Right renal cortex interstitium (tissue), 3 donors: ENCODE measurements around the gene SRP72. TPM values are rescaled to one million over a fixed set of nuclear protein-coding genes. Genes with fewer than 3 reads are reported as not detected.
"Not testable (repeated sequence)": the region's sequence is repeated elsewhere in the genome, so short reads cannot be mapped to it uniquely, and the experiment has no call there.

ENCODE experiments used
- DNase-seq, 3 donors: peaks; one replicate each; pipeline ENCODE4 v3.0.0-alpha.2; 2013; ENCODE audit warnings: low read depth in 3 of 3, low spot score in 2 of 3
- polyA plus RNA-seq, 3 donors: library from polyadenylated mRNA; unstranded; fragments of 120-200 nt; gene quantifications; one replicate each; pipeline ENCODE4 v1.2.1, GENCODE V29; 2013; ENCODE audit not compliant: insufficient read length in 3 of 3

Gene SRP72, protein sequence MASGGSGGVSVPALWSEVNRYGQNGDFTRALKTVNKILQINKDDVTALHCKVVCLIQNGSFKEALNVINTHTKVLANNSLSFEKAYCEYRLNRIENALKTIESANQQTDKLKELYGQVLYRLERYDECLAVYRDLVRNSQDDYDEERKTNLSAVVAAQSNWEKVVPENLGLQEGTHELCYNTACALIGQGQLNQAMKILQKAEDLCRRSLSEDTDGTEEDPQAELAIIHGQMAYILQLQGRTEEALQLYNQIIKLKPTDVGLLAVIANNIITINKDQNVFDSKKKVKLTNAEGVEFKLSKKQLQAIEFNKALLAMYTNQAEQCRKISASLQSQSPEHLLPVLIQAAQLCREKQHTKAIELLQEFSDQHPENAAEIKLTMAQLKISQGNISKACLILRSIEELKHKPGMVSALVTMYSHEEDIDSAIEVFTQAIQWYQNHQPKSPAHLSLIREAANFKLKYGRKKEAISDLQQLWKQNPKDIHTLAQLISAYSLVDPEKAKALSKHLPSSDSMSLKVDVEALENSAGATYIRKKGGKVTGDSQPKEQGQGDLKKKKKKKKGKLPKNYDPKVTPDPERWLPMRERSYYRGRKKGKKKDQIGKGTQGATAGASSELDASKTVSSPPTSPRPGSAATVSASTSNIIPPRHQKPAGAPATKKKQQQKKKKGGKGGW
- 100 to 1,000 TPM; 132 to 144 (median 137) TPM for polyA plus RNA-seq

DNA sequence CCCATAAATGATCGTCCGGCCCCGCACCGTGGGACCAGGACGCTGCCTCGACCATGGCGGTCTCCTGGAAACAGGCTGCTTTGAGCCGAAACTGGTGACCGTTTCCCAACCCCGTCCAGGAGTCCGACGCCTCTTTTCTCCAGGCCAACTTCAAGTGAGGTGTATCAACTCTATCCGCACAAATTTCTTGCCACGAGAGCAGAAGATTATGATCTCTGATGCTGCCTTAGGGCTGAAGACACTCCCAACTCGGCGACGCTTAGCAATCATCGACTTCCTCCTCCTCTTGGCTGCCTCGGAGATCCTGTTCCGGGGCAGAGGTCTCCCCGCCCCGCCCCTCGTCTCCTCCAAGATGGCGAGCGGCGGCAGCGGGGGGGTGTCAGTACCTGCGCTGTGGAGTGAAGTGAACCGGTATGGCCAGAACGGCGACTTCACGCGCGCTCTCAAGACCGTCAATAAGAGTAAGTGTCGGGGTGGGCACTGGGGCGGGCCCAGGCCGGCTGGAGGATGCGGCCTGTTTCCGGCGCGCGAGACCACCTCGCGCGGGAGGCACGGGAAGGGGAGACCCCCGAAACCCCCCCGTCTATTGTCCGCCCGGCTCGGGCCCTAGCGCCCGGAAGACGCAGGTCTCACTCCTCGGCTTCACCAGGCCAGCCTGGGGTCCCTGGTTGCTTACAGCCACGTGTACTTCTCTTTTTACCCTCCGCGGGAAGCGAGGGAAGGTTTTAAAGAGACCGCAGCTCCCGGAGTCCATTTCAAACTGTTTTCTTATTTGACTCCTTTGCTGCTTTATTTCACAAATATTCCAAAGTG is at the start of gene SRP72:
Gene SRP72 (plus strand): TSS at position 334 of the 813 bp plus-strand sequence. CDS start 19 bp downstream, at position 353.
- DNase-seq: peak; percentile 70 to 86 (median 80)

DNA sequence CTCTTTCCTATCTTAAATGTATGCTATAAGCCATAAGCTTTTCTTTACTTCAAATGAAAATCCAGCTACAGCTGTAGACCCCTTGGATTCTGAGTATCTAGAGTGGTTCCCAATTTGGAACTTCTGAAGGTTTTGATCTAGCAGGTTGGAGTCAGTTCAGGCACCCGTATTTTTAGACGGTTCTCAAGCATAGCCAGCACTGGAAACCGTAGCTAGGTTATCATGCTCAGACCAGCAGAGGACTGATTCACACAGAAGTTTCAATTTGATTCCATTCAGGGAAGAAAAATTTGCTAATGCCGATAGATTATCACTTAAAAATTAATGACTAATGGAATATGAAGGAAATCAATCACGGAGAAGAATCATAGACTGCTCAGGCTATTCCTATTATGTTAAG is 43.2 kb upstream of the SRP72 start:
- no peak for DNase-seq

GRCh38 chr4:56424697-56425514 is 42.5 kb upstream of the SRP72 start:
- no peak for DNase-seq

GRCh38 chr4:56425518-56425917 is 41.9 kb upstream of the SRP72 start:
- no peak for DNase-seq

DNA sequence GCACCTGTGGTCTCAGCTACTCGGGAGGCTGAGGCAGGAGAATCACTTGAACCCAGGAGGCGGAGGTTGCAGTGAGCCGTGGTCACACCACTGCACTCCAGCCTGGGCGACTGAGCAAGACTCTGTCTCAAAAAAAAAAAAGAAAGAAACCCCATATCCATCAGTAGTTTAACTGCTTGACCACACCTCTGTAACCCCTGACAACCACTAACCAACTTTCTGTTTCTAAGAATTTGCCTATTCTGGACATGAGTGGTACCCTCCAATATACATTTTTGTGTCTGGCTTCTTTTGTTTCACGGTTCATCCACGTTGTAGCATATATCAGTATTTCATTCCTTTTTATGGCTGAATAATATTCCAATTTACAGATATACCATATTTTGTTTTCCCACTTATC is 41.1 kb upstream of the SRP72 start:
- DNase-seq: no peak

- no peak for DNase-seq
Measured at GRCh38 chr4:56427179-56427578, 40.2 kb upstream of the SRP72 start.

DNA sequence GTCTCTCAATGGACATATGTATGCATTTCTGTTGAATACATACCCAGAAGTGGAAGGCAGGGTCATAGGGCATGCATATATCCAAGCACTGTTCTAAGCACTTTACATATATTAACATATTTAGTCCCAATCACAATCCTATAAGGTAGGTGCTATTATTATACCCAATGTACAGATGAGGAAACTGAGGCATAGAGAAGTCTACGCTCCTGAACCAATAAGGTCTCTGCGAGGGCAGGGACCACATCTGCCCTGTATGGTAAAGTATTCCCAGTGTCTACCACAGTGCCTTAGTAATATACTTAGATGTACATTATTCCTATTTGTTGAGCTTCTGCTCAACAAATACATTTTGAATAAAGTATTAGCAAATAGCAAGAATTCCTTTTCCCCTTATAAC is 37.2 kb upstream of the SRP72 start:
- DNase-seq: no peak

DNA sequence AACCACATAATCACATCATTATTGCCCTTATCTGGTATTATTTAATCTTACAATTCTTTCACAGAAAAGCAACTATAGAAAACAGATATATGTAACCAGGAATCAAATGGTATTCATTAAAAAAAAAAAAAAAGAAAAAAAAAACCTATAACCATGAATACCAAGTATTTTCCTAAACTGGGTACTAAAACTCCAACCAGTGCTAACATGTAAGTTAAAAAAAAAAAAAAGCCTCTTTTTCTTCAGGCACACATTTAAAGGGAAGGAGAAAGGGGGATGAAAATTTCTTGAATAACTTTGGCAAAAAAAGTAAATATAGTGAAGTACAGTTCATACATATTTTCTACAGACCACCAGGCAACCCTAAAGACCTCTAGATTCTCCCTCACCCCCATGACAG is 34.1 kb upstream of the SRP72 start:
- DNase-seq: no peak

GRCh38 chr4:56434599-56435139 is 32.7 kb upstream of the SRP72 start:
- DNase-seq: no peak

DNA sequence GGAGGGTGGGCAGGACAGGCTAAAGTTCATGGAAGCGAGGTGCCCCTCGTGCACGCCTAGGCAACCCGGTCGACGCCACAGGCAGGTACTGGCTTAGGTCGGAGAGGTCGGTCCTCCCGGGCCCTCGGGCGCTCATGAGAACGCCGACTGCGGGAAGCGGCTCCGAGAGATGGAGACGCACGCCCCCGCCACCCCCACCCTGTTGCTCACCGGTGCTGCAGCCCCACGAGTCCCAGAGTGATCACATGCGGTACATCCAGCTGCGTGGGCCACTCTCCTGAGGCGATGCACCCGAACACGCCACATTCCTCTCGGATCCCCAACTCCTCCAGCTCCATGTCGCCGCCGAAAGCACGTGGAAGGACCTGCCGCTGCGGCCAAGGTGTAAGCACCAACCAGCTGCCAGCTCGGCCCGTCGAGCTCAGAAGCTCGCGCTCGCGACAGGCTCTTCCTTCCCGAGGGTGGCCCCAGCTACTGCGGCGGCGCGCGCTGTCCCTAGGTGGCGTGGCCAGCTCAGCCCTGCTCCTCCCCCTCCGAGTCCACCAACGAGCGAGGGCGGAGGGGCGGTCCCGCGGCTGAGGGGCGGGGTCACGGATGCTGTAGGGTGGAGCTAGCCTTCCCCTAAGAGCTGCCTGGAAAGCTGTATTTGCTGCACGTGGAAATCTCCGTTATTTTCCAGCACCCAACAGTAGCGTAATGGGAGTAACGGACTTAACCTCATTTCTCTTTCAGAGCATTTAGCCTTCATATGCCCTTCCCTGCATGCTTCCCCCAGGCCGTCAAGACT is 32.1 kb upstream of the SRP72 start, which contains the start of gene PPAT:
Gene PPAT (minus strand): TSS at position 476 of the 787 bp plus-strand sequence. CDS start 138 bp downstream, at position 338.
- DNase-seq: peak; percentile 95 to 98 (median 95)

DNA sequence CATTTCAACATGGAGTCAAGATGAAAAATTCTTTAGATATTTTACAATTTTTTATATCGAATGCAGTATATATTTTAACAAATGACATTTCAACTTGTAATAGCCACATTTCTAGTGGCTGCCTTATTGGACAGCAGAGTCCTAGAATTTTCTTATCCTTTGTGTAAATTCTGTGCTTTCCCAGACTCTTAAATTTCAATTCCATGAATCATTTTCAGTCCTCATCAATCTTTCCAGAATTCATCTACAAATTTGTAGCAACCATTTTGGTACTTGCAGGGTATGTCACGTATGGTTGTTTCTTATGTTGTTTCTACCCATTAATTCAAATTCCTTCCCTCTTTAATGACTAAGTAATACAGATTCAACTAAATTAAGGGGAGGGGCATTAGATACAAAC is 28.7 kb upstream of the SRP72 start:
- no peak for DNase-seq

DNA sequence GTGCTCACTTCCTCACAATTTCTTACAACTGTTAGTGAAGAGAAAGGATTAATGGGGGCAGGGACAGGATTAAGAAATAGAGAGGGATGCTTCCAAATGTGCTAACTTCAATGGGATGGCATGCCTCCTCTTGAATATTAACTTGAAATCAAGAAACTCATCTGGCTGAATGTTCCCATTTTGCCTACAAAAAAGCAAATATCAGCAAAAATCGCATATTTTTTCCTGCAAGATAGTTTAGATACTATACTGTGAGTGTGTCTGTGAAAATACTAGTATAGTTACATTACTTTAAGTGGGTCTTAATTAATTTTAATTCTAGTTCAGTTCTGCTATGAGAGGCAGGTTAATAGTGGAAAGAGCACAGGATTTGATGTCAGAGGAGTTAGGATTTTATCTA is 26.4 kb upstream of the SRP72 start:
- no peak for DNase-seq

DNA sequence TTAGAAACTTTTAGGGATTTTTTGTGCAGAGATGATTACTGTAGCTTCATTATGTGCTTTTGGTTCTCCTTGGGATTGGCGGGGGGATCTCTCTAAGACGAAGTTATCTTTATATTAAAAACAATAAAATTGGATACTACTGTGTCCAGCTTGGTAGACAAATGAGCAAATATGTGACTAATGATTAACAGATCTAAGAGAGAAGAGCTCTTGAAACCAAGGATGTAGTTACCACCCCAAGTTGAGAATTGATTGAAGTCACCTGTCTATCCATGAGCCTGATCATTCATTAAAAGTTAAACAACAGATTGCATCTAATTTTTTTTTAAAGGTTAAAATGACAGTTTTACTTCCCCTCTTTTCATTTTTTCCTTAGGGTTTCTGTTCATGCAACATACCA is 22.7 kb upstream of the SRP72 start:
- no peak for DNase-seq

GRCh38 chr4:56445699-56446098 is 21.7 kb upstream of the SRP72 start:
- no peak for DNase-seq

GRCh38 chr4:56448301-56448700 is 19.1 kb upstream of the SRP72 start:
- no peak for DNase-seq

DNA sequence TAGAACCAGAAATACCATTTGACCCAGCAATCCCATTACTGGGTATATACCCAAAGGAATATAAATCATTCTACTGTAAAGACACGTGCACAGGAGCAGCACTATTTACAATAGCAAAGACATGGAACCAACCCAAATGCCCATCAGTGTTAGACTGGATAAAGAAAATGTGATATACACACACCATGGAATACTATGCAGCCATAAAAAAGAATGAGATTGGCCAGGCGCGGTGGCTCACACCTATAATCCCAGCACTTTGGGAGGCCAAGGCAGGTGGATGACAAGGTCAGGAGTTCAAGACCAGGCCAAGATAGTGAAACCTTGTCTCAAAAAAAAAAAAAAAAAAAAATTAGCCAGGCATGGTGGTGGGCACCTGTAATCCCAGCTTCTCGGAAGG is 17.9 kb upstream of the SRP72 start:
- not testable (repeated sequence) for DNase-seq

DNA sequence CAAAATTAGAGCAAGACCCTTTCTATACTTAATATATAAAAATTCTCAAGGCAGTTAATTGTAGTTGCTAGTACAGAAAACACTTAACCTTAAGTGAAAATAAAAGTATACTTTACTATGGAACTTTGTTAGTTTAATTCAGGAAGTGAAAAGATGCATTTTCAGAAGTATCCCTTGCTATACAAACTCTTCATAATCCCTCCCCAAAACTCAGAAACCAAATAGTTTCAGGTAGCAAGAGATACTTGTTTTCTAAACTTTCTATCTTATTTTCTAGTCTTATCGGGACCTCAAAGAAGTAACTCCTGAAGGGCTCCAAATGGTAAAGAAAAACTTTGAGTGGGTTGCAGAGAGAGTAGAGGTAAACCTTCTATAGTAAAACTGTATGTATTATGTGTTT is 17.1 kb upstream of the SRP72 start:
- no peak for DNase-seq

DNA sequence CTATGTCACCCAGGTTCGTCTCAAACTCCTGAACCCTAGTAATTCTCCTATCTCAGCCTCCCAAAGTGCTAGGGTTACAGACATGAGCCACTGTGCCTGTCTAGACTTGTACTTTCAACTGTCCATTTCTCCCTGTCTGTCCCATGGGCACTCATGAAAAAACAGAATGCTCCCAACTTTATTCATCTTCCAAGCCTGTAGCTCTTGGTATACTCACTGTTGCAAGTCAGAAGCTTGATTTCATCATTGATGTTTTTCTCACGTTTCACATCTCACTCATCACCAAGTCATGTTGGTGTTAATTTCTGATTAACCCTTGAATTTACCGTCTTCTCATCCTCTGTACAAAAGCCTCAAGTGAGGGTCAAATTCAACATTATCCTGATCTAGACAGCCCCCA is 7.3 kb upstream of the SRP72 start:
- DNase-seq: no peak

GRCh38 chr4:56462157-56462556 is 5.3 kb upstream of the SRP72 start:
- no peak for DNase-seq
